Measurements from ENCODE around the gene ERC1. TPM values are rescaled to one million over a fixed set of nuclear protein-coding genes. Genes with fewer than 3 reads are reported as not detected.

Gene ERC1
- total RNA-seq, 4 donors from 2014 or later, result 28.9 to 106 (median 43.6) TPM

DNA sequence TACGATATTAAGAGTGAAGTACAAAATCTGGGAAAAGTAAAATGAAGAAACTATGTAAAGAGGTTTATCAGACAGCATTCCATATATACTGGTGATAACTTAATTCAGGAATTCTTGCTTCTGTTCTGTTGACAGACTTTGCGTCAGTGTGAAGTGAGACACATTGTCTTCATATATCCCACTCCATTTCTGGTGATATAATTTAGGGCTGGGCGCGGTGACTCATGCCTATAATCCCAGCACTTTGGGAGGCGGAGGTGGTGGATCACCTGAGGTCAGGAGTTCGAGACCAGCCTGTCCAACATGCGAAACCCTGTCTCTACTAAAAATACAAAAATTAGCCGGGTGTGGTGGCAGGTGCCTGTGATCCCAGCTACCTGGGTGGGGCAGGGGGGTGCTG is 21.2 kb upstream of the ERC1 start:
- Histone ChIP-seq H3K4me1 (no peaks in the 10 kb centered on the region), H3K4me3 (no peak overlapping the region), H3K27me3 (no peaks in the 10 kb centered on the region), H3K27ac (no peak overlapping the region), H3K36me3 (no peaks in the 10 kb centered on the region), H3K9me3 (no peaks in the 10 kb centered on the region)
- intact Hi-C loops (cut with DNase I; ENCODE audit: low total_unique reads), result no loop called here
- DNase-seq, result no peak
- TF ChIP-seq, protein P1, sequence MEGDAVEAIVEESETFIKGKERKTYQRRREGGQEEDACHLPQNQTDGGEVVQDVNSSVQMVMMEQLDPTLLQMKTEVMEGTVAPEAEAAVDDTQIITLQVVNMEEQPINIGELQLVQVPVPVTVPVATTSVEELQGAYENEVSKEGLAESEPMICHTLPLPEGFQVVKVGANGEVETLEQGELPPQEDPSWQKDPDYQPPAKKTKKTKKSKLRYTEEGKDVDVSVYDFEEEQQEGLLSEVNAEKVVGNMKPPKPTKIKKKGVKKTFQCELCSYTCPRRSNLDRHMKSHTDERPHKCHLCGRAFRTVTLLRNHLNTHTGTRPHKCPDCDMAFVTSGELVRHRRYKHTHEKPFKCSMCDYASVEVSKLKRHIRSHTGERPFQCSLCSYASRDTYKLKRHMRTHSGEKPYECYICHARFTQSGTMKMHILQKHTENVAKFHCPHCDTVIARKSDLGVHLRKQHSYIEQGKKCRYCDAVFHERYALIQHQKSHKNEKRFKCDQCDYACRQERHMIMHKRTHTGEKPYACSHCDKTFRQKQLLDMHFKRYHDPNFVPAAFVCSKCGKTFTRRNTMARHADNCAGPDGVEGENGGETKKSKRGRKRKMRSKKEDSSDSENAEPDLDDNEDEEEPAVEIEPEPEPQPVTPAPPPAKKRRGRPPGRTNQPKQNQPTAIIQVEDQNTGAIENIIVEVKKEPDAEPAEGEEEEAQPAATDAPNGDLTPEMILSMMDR (IDR thresholded peaks at IDR 0.05), result no peak
- TF ChIP-seq POLR2A (IDR thresholded peaks at IDR 0.05), result no peak

DNA sequence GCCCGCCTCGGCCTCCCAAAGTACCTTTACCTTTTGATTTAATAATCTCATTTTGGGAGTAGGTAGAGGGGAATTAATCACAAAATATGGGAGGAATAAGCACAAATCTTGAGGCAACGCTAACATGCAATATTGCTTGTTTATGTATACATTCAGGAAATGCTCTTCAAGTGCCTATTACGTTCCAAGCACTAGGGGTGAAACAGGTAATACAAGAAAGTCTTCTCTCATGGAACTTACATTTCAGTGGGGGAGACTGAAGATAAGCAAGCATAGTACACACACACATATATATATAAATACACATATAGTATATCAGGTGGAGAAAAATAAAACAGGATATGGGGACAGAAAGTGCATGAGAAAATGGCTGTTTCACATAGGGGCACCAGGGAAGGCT is 19.0 kb upstream of the ERC1 start:
- H3K36me3 ChIP-seq, result no peaks in the 10 kb centered on the region
- H3K4me3 ChIP-seq, result no peak overlapping the region
- no peaks in the 10 kb centered on the region for H3K27me3 ChIP-seq
- H3K4me1 ChIP-seq, result no peaks in the 10 kb centered on the region
- intact Hi-C loops (cut with DNase I; ENCODE audit: low total_unique reads), result no loop called here
- H3K27ac ChIP-seq, result no peak overlapping the region
- H3K9me3 ChIP-seq, result no peaks in the 10 kb centered on the region
- DNase-seq, result no peak
- TF ChIP-seq, protein P1 (IDR thresholded peaks at IDR 0.05), result no peak
- no peak for TF ChIP-seq POLR2A (IDR thresholded peaks at IDR 0.05)

DNA sequence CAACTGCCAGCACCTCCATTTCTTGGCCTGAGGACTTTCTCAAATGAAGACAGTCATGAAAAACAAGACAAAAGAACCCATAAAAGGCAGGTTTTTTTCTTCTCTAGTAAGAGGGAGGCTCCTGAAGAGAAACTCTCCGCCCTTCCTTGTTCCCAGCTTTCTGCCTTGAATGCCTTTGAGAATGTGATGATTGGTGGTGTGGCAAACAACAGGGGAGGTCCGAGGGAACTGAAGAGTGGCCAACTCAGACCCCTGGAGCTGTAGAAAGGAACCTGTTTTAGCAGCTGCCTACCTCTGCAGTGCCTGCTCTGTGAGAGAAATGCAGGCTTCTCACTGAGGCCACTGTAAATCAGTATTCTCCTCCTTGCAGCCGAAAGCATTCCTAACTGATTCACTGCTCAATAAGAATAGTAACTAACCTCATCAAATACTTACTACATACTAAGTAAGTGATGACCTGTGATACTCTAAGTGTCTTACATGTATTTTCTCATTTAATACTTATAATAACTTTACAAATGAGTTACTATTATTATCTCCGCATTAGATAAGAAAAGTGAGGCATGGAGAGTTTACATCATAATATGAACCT is 16.7 kb upstream of the ERC1 start:
- intact Hi-C loops (cut with DNase I; ENCODE audit: low total_unique reads), result no loop called here
- Histone ChIP-seq H3K27me3 (no peaks in the 10 kb centered on the region), H3K27ac (no peak overlapping the region)

DNA sequence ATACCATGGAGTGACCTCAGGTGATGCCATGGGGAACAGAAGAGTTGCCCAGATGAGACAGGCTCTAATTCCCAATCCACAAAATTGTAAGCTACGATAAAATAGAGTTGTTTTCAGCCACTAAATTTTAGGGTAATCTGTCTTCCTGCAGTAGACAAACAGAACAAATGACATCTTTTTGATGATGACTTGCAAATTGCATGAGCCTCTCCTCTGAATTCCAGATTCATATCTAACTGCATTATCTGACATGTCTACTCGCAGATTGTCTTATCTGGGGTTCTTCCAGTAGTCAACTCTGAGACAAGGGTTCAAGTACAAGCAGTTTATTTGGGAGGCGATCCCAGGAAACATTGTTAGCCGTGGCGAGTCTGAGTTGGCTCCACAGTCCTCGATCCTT is 14.4 kb upstream of the ERC1 start:
- H3K27me3 ChIP-seq, result no peaks in the 10 kb centered on the region
- no peak for DNase-seq
- H3K9me3 ChIP-seq, result no peaks in the 10 kb centered on the region
- TF ChIP-seq, protein P1 (IDR thresholded peaks at IDR 0.05), result no peak
- no peak for TF ChIP-seq POLR2A (IDR thresholded peaks at IDR 0.05)
- H3K36me3 ChIP-seq, result no peaks in the 10 kb centered on the region
- H3K4me3 ChIP-seq, result no peak overlapping the region
- intact Hi-C loops (cut with DNase I; ENCODE audit: low total_unique reads), result no loop called here
- no peaks in the 10 kb centered on the region for H3K4me1 ChIP-seq
- H3K27ac ChIP-seq, result no peak overlapping the region

More for the DNA sequence above, 16.7 kb upstream of the ERC1 start:
- H3K36me3 ChIP-seq, result no peaks in the 10 kb centered on the region
- DNase-seq, result no peak
- TF ChIP-seq, protein P1 (IDR thresholded peaks at IDR 0.05), result no peak
- TF ChIP-seq POLR2A (IDR thresholded peaks at IDR 0.05), result no peak
- H3K9me3 ChIP-seq, result no peaks in the 10 kb centered on the region
- no peak overlapping the region for H3K4me3 ChIP-seq
- H3K4me1 ChIP-seq, result no peaks in the 10 kb centered on the region

DNA sequence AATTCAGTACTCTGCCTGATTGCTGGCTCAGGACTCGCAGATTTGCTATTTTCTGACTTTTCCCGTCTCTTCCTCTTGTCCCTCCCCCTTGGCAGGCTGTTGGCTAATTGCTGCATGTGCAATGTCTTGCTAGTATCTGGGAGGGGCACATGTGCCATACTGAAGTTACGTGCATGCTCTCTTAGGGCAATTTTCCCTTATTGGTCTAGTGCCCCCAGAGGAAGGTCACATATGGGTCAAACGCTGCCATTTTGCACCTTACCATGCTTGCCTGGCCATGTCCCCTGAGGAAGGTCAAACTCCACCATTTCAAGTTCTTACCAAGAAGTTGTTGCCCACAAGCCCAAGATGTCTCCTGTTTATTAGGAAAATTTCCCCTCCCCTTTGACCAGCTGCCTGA is 13.9 kb upstream of the ERC1 start:
- H3K9me3 ChIP-seq, result no peaks in the 10 kb centered on the region
- H3K27me3 ChIP-seq, result no peaks in the 10 kb centered on the region
- TF ChIP-seq, protein P1 (IDR thresholded peaks at IDR 0.05), result no peak
- TF ChIP-seq POLR2A (IDR thresholded peaks at IDR 0.05), result no peak
- no peak overlapping the region for H3K27ac ChIP-seq
- H3K4me3 ChIP-seq, result no peak overlapping the region
- intact Hi-C loops (cut with DNase I; ENCODE audit: low total_unique reads), result no loop called here
- no peaks in the 10 kb centered on the region for H3K36me3 ChIP-seq
- H3K4me1 ChIP-seq, result no peaks in the 10 kb centered on the region
- DNase-seq, result no peak

Data from uterus (tissue), 4 donors.